Esophagus squamous epithelium (tissue), 5 donors: ENCODE data around the gene SMDT1. TPM values are rescaled to one million over a fixed set of nuclear protein-coding genes. Genes with fewer than 3 reads are reported as not detected.
A peak's percentile ranks its signal among the peaks of the same experiment; 100 is the strongest.
"Not testable (repeated sequence)": the region's sequence is repeated elsewhere in the genome, so short reads cannot be mapped to it uniquely, and the experiment has no call there.

Experiments
- DNase-seq: peaks from one replicate; lab custom pipeline; 2025; lab: John Stamatoyannopoulos, UW
- H3K27ac ChIP-seq, 4 donors: fragments of 200-600 bp; sonication (generic); one replicate each; pipeline ENCODE4 v1.5.1; 2016 to 2019; ENCODE audit warnings: mild to moderate bottlenecking in 1 of 4
- H3K27me3 ChIP-seq, 4 donors: fragments of 200-600 bp; sonication (generic); 1 replicate in 3 of 4; 2 replicates in 1 of 4; pipeline versions ENCODE4 v1.5.1 to v1.6.0; 2017 to 2021; ENCODE audit warnings: antibody characterized with exemption in 1 of 4
- H3K36me3 ChIP-seq, 3 donors: fragments of 200-600 bp; sonication (generic); one replicate each; pipeline ENCODE4 v1.5.1; 2016 to 2019
- H3K4me1 ChIP-seq, 3 donors: fragments of 200-600 bp; sonication (generic); one replicate each; pipeline ENCODE4 v1.5.1; 2017 to 2019
- H3K4me3 ChIP-seq, 4 donors: fragments of 200-600 bp; sonication (generic); 1 replicate in 3 of 4; 2 replicates in 1 of 4; pipeline ENCODE4 v1.5.1; 2016 to 2019; ENCODE audit warnings: mild to moderate bottlenecking in 2 of 4, moderate library complexity in 1 of 4
- H3K9me3 ChIP-seq, 3 donors: fragments of 200-600 bp; sonication (generic); one replicate each; pipeline ENCODE4 v1.5.1; 2016 to 2019
- CTCF ChIP-seq, 6 experiments: fragments of 450-650 bp in 4 of 6; fragments of 200-600 bp in 2 of 6; sonication (generic) in 2 of 6; IDR thresholded peaks; one replicate each; pipeline ENCODE4 v1.5.1; 2016 to 2019; ENCODE audit warnings: antibody characterized with exemption in 6 of 6, mild to moderate bottlenecking in 4 of 6, moderate library complexity in 4 of 6
- POLR2A ChIP-seq, 4 donors: fragments of 450-650 bp; IDR thresholded peaks; one replicate each; pipeline ENCODE4 v1.6.1; 2017; ENCODE audit warnings: antibody characterized with exemption in 4 of 4, mild to moderate bottlenecking in 4 of 4, moderate library complexity in 3 of 4
- WGBS, 2 donors: methylation state at CpG; one replicate each; pipeline ENCODE4 v1.1.5; 2018; 5-methylcytosine and 5-hydroxymethylcytosine counted together
- intact Hi-C: fragments of 100-400 bp; cut with DNase I; formaldehyde crosslinking; loops from one replicate; pipeline ENCODE4 v1.15.0; 2022
- total RNA-seq, 4 donors: library from RNA; depleted of rRNA; stranded (reverse); fragments of >200 nt; gene quantifications; one replicate each; pipeline ENCODE4 v1.1.0, GENCODE V29; 2016
- donor health status: DM: yes; HTN: yes; CAD: no.

The SMDT1 gene
- total RNA-seq, 4 donors from 2014 or later = 4.9 to 15.4 (median 8.6) TPM

GRCh38 chr22:42070517-42071422, 8.7 kb upstream of the SMDT1 start, which contains the start of gene NAGA:
TSS of gene NAGA (minus strand) at chr22:42070812. CDS start at chr22:42070297, 515 bp downstream.
- intact Hi-C loops = no loop called here
- H3K4me1 ChIP-seq = peaks cover 25 to 64% (median 26%) of the 10 kb centered on the region in 3 donors
- peak; percentile 80 for DNase-seq
- no peaks in the 10 kb centered on the region for H3K27me3 ChIP-seq
- 0 to 1% methylated on average over 8 to 22 of the region's 56 CpGs for WGBS, 2 donors
- peak within 1 kb of the TSS; percentile 51 to 84 (median 68) for H3K4me3 ChIP-seq
- H3K27ac ChIP-seq = peak within 1 kb of the TSS; percentile 90 to 96 (median 92)
- H3K9me3 ChIP-seq = no peaks in the 10 kb centered on the region
- peaks cover 8 to 30% (median 11%) of the 10 kb centered on the region in 3 donors for H3K36me3 ChIP-seq
- TF ChIP-seq CTCF (IDR thresholded peaks at IDR 0.05) (no peak), POLR2A (IDR thresholded peaks at IDR 0.05) (peak in 3 of 4 donors; percentile 62 to 90 (median 70))

- H3K9me3 ChIP-seq, H3K27me3 ChIP-seq, DNase-seq, intact Hi-C loops: not testable (repeated sequence)
- Histone ChIP-seq H3K36me3 (peaks cover 4 to 29% (median 9%) of the 10 kb centered on the region in 3 donors), H3K27ac (peak overlapping the region in 3 of 4 donors; percentile 90 to 96 (median 91)), H3K4me1 (peaks cover 25 to 64% (median 26%) of the 10 kb centered on the region in 3 donors), H3K4me3 (peak overlapping the region in 3 of 4 donors; percentile 65 to 84 (median 70))
- WGBS, 2 donors = 48 to 67% methylated on average over 7 of the region's 7 CpGs
Measured at GRCh38 chr22:42071508-42071907, 8.0 kb upstream of the SMDT1 start.

- Histone ChIP-seq H3K27ac (no peak overlapping the region), H3K27me3 (no peaks in the 10 kb centered on the region), H3K9me3 (no peaks in the 10 kb centered on the region), H3K4me1 (peaks cover 25 to 73% (median 26%) of the 10 kb centered on the region in 3 donors), H3K36me3 (peaks cover 0 to 29% (median 5%) of the 10 kb centered on the region in 3 donors), H3K4me3 (no peak overlapping the region)
- no peak for TF ChIP-seq CTCF (IDR thresholded peaks at IDR 0.05)
- no peak for TF ChIP-seq POLR2A (IDR thresholded peaks at IDR 0.05)
- intact Hi-C loops = no loop called here
- 80 to 87% methylated on average over 8 of the region's 8 CpGs for WGBS, 2 donors
- DNase-seq = no peak
Measured at GRCh38 chr22:42072606-42073330, 6.7 kb upstream of the SMDT1 start.

- Histone ChIP-seq H3K9me3 (no peaks in the 10 kb centered on the region), H3K4me3 (peak overlapping the region; percentile 65 to 89 (median 84)), H3K27ac (peak overlapping the region; percentile 89 to 97 (median 94)), H3K27me3 (no peaks in the 10 kb centered on the region), H3K4me1 (peaks cover 29 to 80% (median 32%) of the 10 kb centered on the region in 3 donors), H3K36me3 (peaks cover 0 to 28% (median 5%) of the 10 kb centered on the region in 3 donors)
- WGBS, 2 donors = 63 to 90% methylated on average over 2 to 8 of the region's 14 CpGs
- intact Hi-C loops = no loop called here
- no peak for TF ChIP-seq POLR2A (IDR thresholded peaks at IDR 0.05)
- no peak for TF ChIP-seq CTCF (IDR thresholded peaks at IDR 0.05)
- no peak for DNase-seq
Measured at GRCh38 chr22:42073621-42074041, 5.9 kb upstream of the SMDT1 start.

- TF ChIP-seq CTCF (IDR thresholded peaks at IDR 0.05) (peak in 5 of 6 experiments; percentile 17 to 66 (median 45)), POLR2A (IDR thresholded peaks at IDR 0.05) (no peak)
- Histone ChIP-seq H3K27me3 (no peaks in the 10 kb centered on the region), H3K36me3 (peaks cover 0 to 27% (median 5%) of the 10 kb centered on the region in 3 donors), H3K4me3 (peak within 1 kb of the TSS; percentile 65 to 89 (median 84)), H3K9me3 (no peaks in the 10 kb centered on the region), H3K27ac (peak within 1 kb of the TSS; percentile 89 to 97 (median 94)), H3K4me1 (peaks cover 36 to 80% (median 36%) of the 10 kb centered on the region in 3 donors)
- DNase-seq = no peak
- 0 to 6% methylated on average over 1 to 3 of the region's 55 CpGs for WGBS, 2 donors
- intact Hi-C loops = no loop called here
Measured at GRCh38 chr22:42074132-42074811, 5.2 kb upstream of the SMDT1 start, which contains the start of gene PHETA2. TSS of gene PHETA2 (plus strand) at chr22:42074248. CDS start at chr22:42077294, 3,046 bp downstream.
